Caco-2 (cell line): Measurements from ENCODE around the gene IFT74. TPM values are rescaled to one million over a fixed set of nuclear protein-coding genes. Genes with fewer than 3 reads are reported as not detected.
"Not testable (repeated sequence)": the region's sequence is repeated elsewhere in the genome, so short reads cannot be mapped to it uniquely, and the experiment has no call there.

Source experiments
- BruUV-seq: library from RNA; stranded (reverse); fragments of 400-500 nt; replicated peaks from 2 replicates; lab custom pipeline; 2021; lab: Mats Ljungman, UMichigan
- CTCF ChIA-PET: fragments of 300-600 bp; sonication (Branson Sonifier 250); formaldehyde crosslinking; loops from one replicate; lab custom pipeline; 2022; ENCODE audit warnings: antibody characterized with exemption; lab: Charles Lee
- POLR2A ChIA-PET: fragments of 300-600 bp; sonication (Branson Sonifier 250); formaldehyde crosslinking; loops from one replicate; lab custom pipeline; 2022; ENCODE audit warnings: antibody characterized with exemption; lab: Charles Lee
- DNase-seq, 2 experiments: peaks; one replicate each; pipeline versions ENCODE4 v3.0.0 to v3.0.0-alpha.2; 2020 to 2022
- H3K27me3 ChIP-seq: replicated peaks from 2 replicates; pipeline ENCODE4 v1.6.0; 2011; ENCODE audit warnings: low read length; ENCODE audit not compliant: control insufficient read depth, insufficient read depth
- H3K36me3 ChIP-seq: 2 replicates; pipeline ENCODE4 v1.5.1; 2011; ENCODE audit warnings: low read length; ENCODE audit not compliant: control insufficient read depth, insufficient read depth
- H3K4me1 ChIP-seq: fragments of 250-450 bp; sonication (Bioruptor Pico); 2 replicates; pipeline ENCODE4 v1.5.1; 2020; ENCODE audit warnings: mild to moderate bottlenecking
- H3K4me3 ChIP-seq: 2 replicates; pipeline ENCODE4 v1.5.1; 2011; ENCODE audit warnings: low read depth, mild to moderate bottlenecking, control low read depth, low read length
- H3K9me3 ChIP-seq: fragments of 250-450 bp; sonication (Bioruptor Pico); 2 replicates; pipeline ENCODE4 v1.5.1; 2020; ENCODE audit warnings: mild to moderate bottlenecking, moderate library complexity
- H3K27ac Mint-ChIP-seq: one replicate; pipeline ENCODE4 v1.8.0; 2022; ENCODE audit warnings: mixed read lengths; ENCODE audit not compliant: unreplicated experiment
- H3K27me3 Mint-ChIP-seq: one replicate; pipeline ENCODE4 v1.8.0; 2022; ENCODE audit warnings: mixed read lengths; ENCODE audit not compliant: insufficient read depth, unreplicated experiment
- H3K36me3 Mint-ChIP-seq: one replicate; pipeline ENCODE4 v1.8.0; 2022; ENCODE audit warnings: mild to moderate bottlenecking, mixed read lengths; ENCODE audit not compliant: insufficient read depth, unreplicated experiment
- H3K4me1 Mint-ChIP-seq: one replicate; pipeline ENCODE4 v1.8.0; 2022; ENCODE audit warnings: low read depth, mixed read lengths; ENCODE audit not compliant: unreplicated experiment
- H3K4me3 Mint-ChIP-seq: one replicate; pipeline ENCODE4 v1.8.0; 2022; ENCODE audit warnings: mild to moderate bottlenecking, moderate library complexity, mixed read lengths; ENCODE audit not compliant: unreplicated experiment
- H3K9me3 Mint-ChIP-seq: one replicate; pipeline ENCODE4 v1.8.0; 2022; ENCODE audit warnings: mixed read lengths; ENCODE audit not compliant: unreplicated experiment
- intact Hi-C: fragments of 100-400 bp; cut with micrococcal nuclease; formaldehyde crosslinking; loops from one replicate; pipeline ENCODE4 v1.10.0; 2022; ENCODE audit not compliant: unreplicated experiment
- total RNA-seq: library from RNA; stranded (reverse); gene quantifications from 2 replicates; pipeline ENCODE4 v1.2.3, GENCODE V29; 2022
- TF ChIP-seq, protein P1 (sequence below), 2 experiments: fragments of 200-600 bp in 1 of 2; IDR thresholded peaks; 1 replicate in 1 of 2; 2 replicates in 1 of 2; pipeline versions ENCODE4 v1.5.1 to v1.8.0; 2011 to 2022; ENCODE audit warnings: antibody characterized with exemption in 1 of 2, control low read depth in 1 of 2, inconsistent platforms in 1 of 2, low read depth in 1 of 2, low read length in 1 of 2, mild to moderate bottlenecking in 1 of 2, moderate library complexity in 1 of 2; ENCODE audit not compliant: insufficient read depth in 1 of 2, severe bottlenecking in 1 of 2, unreplicated experiment in 1 of 2

Gene IFT74
- total RNA-seq, 1 experiment from 2014 or later, result 3.7 TPM

DNA sequence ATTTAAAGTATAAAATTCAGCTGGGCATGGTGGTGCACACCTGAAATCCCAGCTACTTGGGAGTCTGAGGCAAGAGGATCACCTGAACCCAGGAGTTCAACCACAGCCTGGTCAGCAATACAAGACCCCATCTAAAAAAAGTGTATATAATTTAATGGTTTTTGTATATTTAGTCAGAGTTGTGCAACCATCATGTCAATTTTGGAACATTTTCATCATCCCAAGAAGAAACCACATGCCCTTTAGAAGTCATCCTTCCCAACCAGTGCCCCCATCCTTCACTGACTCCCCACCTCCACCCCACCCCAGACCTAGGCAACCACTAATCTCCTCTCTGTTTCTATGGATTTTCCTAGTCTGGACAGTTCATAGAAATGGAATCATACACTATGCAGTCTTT, 134.0 kb downstream of the IFT74 start:
- TF ChIP-seq, protein P1, sequence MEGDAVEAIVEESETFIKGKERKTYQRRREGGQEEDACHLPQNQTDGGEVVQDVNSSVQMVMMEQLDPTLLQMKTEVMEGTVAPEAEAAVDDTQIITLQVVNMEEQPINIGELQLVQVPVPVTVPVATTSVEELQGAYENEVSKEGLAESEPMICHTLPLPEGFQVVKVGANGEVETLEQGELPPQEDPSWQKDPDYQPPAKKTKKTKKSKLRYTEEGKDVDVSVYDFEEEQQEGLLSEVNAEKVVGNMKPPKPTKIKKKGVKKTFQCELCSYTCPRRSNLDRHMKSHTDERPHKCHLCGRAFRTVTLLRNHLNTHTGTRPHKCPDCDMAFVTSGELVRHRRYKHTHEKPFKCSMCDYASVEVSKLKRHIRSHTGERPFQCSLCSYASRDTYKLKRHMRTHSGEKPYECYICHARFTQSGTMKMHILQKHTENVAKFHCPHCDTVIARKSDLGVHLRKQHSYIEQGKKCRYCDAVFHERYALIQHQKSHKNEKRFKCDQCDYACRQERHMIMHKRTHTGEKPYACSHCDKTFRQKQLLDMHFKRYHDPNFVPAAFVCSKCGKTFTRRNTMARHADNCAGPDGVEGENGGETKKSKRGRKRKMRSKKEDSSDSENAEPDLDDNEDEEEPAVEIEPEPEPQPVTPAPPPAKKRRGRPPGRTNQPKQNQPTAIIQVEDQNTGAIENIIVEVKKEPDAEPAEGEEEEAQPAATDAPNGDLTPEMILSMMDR (IDR thresholded peaks at IDR 0.05; ENCODE audit: insufficient read depth in 1 of 2, low read depth in 1 of 2, low read length in 1 of 2, severe bottlenecking in 1 of 2, unreplicated experiment in 1 of 2), result no peak
- no peaks in the 10 kb centered on the region for H3K27me3 Mint-ChIP-seq
- Histone ChIP-seq H3K36me3 (no peaks in the 10 kb centered on the region), H3K9me3 (no peaks in the 10 kb centered on the region), H3K4me3 (no peak overlapping the region), H3K27me3 (no peaks in the 10 kb centered on the region), H3K4me1 (no peaks in the 10 kb centered on the region)
- no peaks in the 10 kb centered on the region for H3K36me3 Mint-ChIP-seq
- H3K4me1 Mint-ChIP-seq, result no peaks in the 10 kb centered on the region
- no peak overlapping the region for H3K27ac Mint-ChIP-seq
- ChIA-PET POLR2A (no interaction called here), CTCF (no interaction called here)
- H3K4me3 Mint-ChIP-seq, result no peak overlapping the region
- H3K9me3 Mint-ChIP-seq, result no peaks in the 10 kb centered on the region
- BruUV-seq, result no TSS peak
- intact Hi-C loops, result no loop called here
- DNase-seq, result no peak

DNA sequence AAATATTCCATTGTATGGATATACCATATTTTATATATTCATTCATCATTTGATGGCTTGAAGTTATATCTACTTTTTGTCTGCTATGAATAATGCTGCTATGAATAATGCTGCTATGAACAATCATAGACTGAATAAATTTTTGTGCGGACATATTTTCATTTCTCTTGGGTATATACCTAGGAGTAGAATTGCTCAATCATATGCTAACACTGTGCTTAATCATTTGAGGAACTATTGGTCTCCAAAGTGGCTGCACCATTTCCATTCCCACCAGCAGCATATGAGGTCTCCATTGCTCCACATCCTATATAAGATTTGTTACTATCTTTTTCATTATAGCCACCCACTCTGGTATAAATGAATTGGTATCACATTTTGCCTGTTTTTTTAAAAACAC, 134.5 kb downstream of the IFT74 start:
- H3K4me3 Mint-ChIP-seq, result no peak overlapping the region

GRCh38 chr9:27092496-27092895, 136.3 kb downstream of the IFT74 start:
- H3K27me3 ChIP-seq, H3K27me3 Mint-ChIP-seq, H3K36me3 ChIP-seq, intact Hi-C loops, H3K4me3 Mint-ChIP-seq, DNase-seq, H3K4me3 ChIP-seq, CTCF ChIA-PET, H3K4me1 Mint-ChIP-seq, BruUV-seq, POLR2A ChIA-PET, H3K4me1 ChIP-seq, H3K27ac Mint-ChIP-seq, H3K36me3 Mint-ChIP-seq, H3K9me3 ChIP-seq, H3K9me3 Mint-ChIP-seq: not testable (repeated sequence)

More for the DNA sequence above, 134.5 kb downstream of the IFT74 start:
- H3K27me3 Mint-ChIP-seq, result no peaks in the 10 kb centered on the region
- no peaks in the 10 kb centered on the region for H3K36me3 ChIP-seq
- ChIA-PET CTCF (no interaction called here), POLR2A (no interaction called here)
- no peaks in the 10 kb centered on the region for H3K27me3 ChIP-seq
- H3K4me3 ChIP-seq, result no peak overlapping the region
- H3K27ac Mint-ChIP-seq, result no peak overlapping the region
- no peaks in the 10 kb centered on the region for H3K36me3 Mint-ChIP-seq
- H3K9me3 ChIP-seq, result no peaks in the 10 kb centered on the region
- H3K4me1 Mint-ChIP-seq, result no peaks in the 10 kb centered on the region
- no peaks in the 10 kb centered on the region for H3K9me3 Mint-ChIP-seq
- TF ChIP-seq, protein P1 (IDR thresholded peaks at IDR 0.05; ENCODE audit: insufficient read depth in 1 of 2, low read depth in 1 of 2, low read length in 1 of 2, severe bottlenecking in 1 of 2, unreplicated experiment in 1 of 2), result no peak
- no peaks in the 10 kb centered on the region for H3K4me1 ChIP-seq
- BruUV-seq, result no TSS peak
- DNase-seq, result no peak
- intact Hi-C loops, result no loop called here

DNA sequence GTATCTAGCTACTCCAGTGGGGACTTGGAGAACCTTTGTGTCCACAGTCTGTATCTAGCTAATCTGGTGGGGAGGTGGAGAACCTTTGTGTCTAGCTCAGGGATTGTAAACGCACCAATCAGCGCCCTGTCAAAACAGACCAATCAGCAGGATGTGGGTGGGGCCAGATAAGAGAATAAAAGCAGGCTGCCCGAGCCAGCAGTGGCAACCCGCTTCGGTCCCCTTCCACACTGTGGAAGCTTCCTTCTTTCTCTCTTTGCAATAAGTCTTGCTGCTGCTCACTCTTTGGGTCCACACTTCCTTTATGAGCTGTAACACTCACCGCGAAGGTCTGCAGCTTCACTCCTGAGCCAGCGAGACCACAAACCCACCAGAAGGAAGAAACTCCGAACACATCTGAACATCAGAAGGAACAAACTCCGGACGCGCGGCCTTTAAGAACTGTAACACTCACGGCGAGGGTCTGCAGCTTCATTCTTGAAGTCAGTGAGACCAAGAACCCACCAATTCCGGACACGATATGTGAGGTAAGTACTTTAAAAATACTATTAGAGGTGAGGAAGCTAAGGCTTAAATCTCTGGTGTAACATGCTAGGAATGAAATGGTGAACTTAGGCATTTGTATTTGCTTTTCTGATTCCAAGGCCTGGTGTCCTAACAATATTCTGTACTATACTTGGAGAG, 137.3 kb downstream of the IFT74 start:
- H3K36me3 Mint-ChIP-seq, CTCF ChIA-PET, H3K4me3 ChIP-seq, DNase-seq, H3K9me3 Mint-ChIP-seq, H3K27ac Mint-ChIP-seq, POLR2A ChIA-PET, H3K27me3 ChIP-seq, H3K4me3 Mint-ChIP-seq, intact Hi-C loops, H3K36me3 ChIP-seq, H3K4me1 ChIP-seq, H3K4me1 Mint-ChIP-seq, BruUV-seq, H3K27me3 Mint-ChIP-seq, H3K9me3 ChIP-seq: not testable (repeated sequence)
